NCI-H1436 treated with DMSO at 0.1 percent for 48 hours (cell line): ENCODE data around the gene MSL1.

Source experiments
- DNase-seq: peaks from one replicate; lab custom pipeline; 2025; lab: John Stamatoyannopoulos, UW

The MSL1 gene

GRCh38 chr17:40174514-40174913 lies 52.7 kb downstream of the MSL1 start:
- DNase-seq, result no peak

- no peak for DNase-seq
Observed at GRCh38 chr17:40175928-40176753, 54.4 kb downstream of the MSL1 start.

- DNase-seq, result no peak
Observed at GRCh38 chr17:40176754-40177110, 55.0 kb downstream of the MSL1 start.

- peak; percentile 25 for DNase-seq
Observed at GRCh38 chr17:40177275-40177874, 55.6 kb downstream of the MSL1 start, which contains the start of gene RAPGEFL1. Gene RAPGEFL1 (plus strand): TSS chr17:40177470. CDS start chr17:40177862, 392 bp downstream.

GRCh38 chr17:40178021-40178601 lies 56.3 kb downstream of the MSL1 start:
- DNase-seq, result no peak

- DNase-seq, result no peak
Observed at GRCh38 chr17:40178660-40179059, 56.9 kb downstream of the MSL1 start.

GRCh38 chr17:40179923-40180659 lies 58.3 kb downstream of the MSL1 start:
- no peak for DNase-seq

- no peak for DNase-seq
Observed at GRCh38 chr17:40180694-40181093, 58.9 kb downstream of the MSL1 start.

- no peak for DNase-seq
Observed at GRCh38 chr17:40181205-40181604, 59.4 kb downstream of the MSL1 start.

- no peak for DNase-seq
Observed at GRCh38 chr17:40182606-40183005, 60.8 kb downstream of the MSL1 start.
